ENCODE results near the gene FAM89B. TPM values are rescaled to one million over a fixed set of nuclear protein-coding genes. Genes with fewer than 3 reads are reported as not detected.

The FAM89B gene
- total and polyA plus RNA-seq, 2 of the 8 experiments (the other 6 are each of a cell fraction or from before 2014, with no cell fraction given) = 15.8 to 32.4 TPM

DNA sequence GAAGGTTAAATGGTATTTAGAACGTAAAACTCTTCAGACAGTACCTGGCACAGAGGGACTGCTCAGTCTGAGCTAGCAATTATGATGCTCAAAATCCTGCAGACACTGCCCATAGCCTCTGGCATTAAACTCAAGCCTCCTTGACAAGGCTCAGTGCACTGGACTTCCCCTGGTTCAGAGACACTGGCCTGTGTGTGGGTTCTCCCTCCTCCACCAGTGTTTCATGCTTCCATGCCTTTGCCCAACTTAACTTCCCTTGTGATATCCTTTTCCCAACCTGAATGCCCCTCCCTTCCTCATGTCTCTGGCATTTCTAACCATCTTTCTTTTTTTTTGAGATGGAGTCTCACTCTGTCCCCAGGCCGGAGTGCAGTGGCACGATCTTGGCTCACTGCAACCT is 23.2 kb upstream of the FAM89B start (continued):
- TF ChIP-seq, protein P1, sequence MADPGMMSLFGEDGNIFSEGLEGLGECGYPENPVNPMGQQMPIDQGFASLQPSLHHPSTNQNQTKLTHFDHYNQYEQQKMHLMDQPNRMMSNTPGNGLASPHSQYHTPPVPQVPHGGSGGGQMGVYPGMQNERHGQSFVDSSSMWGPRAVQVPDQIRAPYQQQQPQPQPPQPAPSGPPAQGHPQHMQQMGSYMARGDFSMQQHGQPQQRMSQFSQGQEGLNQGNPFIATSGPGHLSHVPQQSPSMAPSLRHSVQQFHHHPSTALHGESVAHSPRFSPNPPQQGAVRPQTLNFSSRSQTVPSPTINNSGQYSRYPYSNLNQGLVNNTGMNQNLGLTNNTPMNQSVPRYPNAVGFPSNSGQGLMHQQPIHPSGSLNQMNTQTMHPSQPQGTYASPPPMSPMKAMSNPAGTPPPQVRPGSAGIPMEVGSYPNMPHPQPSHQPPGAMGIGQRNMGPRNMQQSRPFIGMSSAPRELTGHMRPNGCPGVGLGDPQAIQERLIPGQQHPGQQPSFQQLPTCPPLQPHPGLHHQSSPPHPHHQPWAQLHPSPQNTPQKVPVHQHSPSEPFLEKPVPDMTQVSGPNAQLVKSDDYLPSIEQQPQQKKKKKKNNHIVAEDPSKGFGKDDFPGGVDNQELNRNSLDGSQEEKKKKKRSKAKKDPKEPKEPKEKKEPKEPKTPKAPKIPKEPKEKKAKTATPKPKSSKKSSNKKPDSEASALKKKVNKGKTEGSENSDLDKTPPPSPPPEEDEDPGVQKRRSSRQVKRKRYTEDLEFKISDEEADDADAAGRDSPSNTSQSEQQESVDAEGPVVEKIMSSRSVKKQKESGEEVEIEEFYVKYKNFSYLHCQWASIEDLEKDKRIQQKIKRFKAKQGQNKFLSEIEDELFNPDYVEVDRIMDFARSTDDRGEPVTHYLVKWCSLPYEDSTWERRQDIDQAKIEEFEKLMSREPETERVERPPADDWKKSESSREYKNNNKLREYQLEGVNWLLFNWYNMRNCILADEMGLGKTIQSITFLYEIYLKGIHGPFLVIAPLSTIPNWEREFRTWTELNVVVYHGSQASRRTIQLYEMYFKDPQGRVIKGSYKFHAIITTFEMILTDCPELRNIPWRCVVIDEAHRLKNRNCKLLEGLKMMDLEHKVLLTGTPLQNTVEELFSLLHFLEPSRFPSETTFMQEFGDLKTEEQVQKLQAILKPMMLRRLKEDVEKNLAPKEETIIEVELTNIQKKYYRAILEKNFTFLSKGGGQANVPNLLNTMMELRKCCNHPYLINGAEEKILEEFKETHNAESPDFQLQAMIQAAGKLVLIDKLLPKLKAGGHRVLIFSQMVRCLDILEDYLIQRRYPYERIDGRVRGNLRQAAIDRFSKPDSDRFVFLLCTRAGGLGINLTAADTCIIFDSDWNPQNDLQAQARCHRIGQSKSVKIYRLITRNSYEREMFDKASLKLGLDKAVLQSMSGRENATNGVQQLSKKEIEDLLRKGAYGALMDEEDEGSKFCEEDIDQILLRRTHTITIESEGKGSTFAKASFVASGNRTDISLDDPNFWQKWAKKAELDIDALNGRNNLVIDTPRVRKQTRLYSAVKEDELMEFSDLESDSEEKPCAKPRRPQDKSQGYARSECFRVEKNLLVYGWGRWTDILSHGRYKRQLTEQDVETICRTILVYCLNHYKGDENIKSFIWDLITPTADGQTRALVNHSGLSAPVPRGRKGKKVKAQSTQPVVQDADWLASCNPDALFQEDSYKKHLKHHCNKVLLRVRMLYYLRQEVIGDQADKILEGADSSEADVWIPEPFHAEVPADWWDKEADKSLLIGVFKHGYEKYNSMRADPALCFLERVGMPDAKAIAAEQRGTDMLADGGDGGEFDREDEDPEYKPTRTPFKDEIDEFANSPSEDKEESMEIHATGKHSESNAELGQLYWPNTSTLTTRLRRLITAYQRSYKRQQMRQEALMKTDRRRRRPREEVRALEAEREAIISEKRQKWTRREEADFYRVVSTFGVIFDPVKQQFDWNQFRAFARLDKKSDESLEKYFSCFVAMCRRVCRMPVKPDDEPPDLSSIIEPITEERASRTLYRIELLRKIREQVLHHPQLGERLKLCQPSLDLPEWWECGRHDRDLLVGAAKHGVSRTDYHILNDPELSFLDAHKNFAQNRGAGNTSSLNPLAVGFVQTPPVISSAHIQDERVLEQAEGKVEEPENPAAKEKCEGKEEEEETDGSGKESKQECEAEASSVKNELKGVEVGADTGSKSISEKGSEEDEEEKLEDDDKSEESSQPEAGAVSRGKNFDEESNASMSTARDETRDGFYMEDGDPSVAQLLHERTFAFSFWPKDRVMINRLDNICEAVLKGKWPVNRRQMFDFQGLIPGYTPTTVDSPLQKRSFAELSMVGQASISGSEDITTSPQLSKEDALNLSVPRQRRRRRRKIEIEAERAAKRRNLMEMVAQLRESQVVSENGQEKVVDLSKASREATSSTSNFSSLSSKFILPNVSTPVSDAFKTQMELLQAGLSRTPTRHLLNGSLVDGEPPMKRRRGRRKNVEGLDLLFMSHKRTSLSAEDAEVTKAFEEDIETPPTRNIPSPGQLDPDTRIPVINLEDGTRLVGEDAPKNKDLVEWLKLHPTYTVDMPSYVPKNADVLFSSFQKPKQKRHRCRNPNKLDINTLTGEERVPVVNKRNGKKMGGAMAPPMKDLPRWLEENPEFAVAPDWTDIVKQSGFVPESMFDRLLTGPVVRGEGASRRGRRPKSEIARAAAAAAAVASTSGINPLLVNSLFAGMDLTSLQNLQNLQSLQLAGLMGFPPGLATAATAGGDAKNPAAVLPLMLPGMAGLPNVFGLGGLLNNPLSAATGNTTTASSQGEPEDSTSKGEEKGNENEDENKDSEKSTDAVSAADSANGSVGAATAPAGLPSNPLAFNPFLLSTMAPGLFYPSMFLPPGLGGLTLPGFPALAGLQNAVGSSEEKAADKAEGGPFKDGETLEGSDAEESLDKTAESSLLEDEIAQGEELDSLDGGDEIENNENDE (IDR thresholded peaks at IDR 0.05; ENCODE audit: insufficient replicate concordance, low read length) = no peak
- TF ChIP-seq SIRT6 (IDR thresholded peaks at IDR 0.05; ENCODE audit: low read length) (no peak), JUND (IDR thresholded peaks at IDR 0.05; ENCODE audit: low read length) (no peak), SIN3A (conservative IDR thresholded peaks at IDR 0.05 in 1 of 2, IDR thresholded peaks at IDR 0.05 in 1 of 2; ENCODE audit: low read depth in 1 of 2, low read length in 2 of 2) (no peak), SP4 (IDR thresholded peaks at IDR 0.05; ENCODE audit: low read length) (no peak), SRF (IDR thresholded peaks at IDR 0.05; ENCODE audit: low read depth, low read length) (no peak)

Data from H1 (cell line).